Pancreas (tissue), 10 donors: Measurements from ENCODE around the gene RNF43. TPM values are rescaled to one million over a fixed set of nuclear protein-coding genes. Genes with fewer than 3 reads are reported as not detected.

ENCODE experiments used
- ATAC-seq, 4 donors: fragments of 200-7000 bp; cut with Tn5 transposase; one replicate each; pipeline versions ENCODE4 v1.8.0 to v1.9.1; 2020; ENCODE audit warnings: mild to moderate bottlenecking in 4 of 4, moderate library complexity in 4 of 4
- DNase-seq, 6 donors: peaks; one replicate each; pipeline ENCODE4 v3.0.0-alpha.2; 2020
- FAIRE-seq: peaks from 2 replicates; lab custom pipeline; 2012; peaks lifted over from hg19 to GRCh38; lab: Jason Lieb, UNC
- H3K27ac ChIP-seq, 4 donors: fragments of 200-600 bp; sonication (generic); 1 replicate in 3 of 4; 2 replicates in 1 of 4; pipeline versions ENCODE4 v1.5.0 to v1.8.0; 2020
- H3K27me3 ChIP-seq, 4 donors: fragments of 200-600 bp; one replicate each; pipeline ENCODE4 v1.8.0; 2021
- H3K36me3 ChIP-seq, 3 donors: fragments of 200-600 bp; sonication (generic) in 1 of 3; one replicate each; pipeline versions ENCODE4 v1.5.0 to v1.8.0; 2020 to 2021
- H3K4me1 ChIP-seq, 3 donors: fragments of 200-600 bp; one replicate each; pipeline ENCODE4 v1.8.0; 2021
- H3K4me3 ChIP-seq, 4 donors: fragments of 200-600 bp; sonication (generic) in 2 of 4; one replicate each; pipeline versions ENCODE4 v1.5.0 to v1.8.0; 2020 to 2021
- H3K9me3 ChIP-seq, 4 donors: fragments of 200-600 bp; one replicate each; pipeline ENCODE4 v1.8.0; 2021
- CTCF ChIP-seq, 4 donors: fragments of 200-600 bp; sonication (generic) in 3 of 4; IDR thresholded peaks; one replicate each; pipeline versions ENCODE4 v1.5.0 to v1.8.0; 2021; ENCODE audit warnings: antibody characterized with exemption in 4 of 4
- WGBS, 2 donors: extraction: QIAGEN DNeasy Blood & Tissue Kit; methylation state at CpG; one replicate each; pipeline ENCODE4 v1.1.7; 2013; 5-methylcytosine and 5-hydroxymethylcytosine counted together
- intact Hi-C, 3 donors: fragments of 100-400 bp; cut with DNase I; formaldehyde crosslinking; loops; one replicate each; pipeline versions ENCODE4 v1.11.1 to v1.14.2; 2022
- polyA plus RNA-seq, 2 donors: library from polyadenylated mRNA; stranded (reverse); fragments of 200-250 nt; gene quantifications; one replicate each; pipeline ENCODE4 v1.2.3, GENCODE V29; 2013
- total RNA-seq, 6 donors: library from RNA; stranded (reverse); fragmentation: NEBNext Ultra II Directional in 4 of 6; extraction: Animal tissue kit (Norgen Biotek cat#: 25700) in 4 of 6; gene quantifications; one replicate each; pipeline versions ENCODE4 v1.2.1 to v1.2.4, GENCODE V29; 2021 to 2023
- donor health status: healthy with polysubstance abuse.
- donor health status: DM: no; HTN: no; CAD: no; lungs with moderate emphysema.
- donor health status: DM: no; HTN: no; CAD: no.
- donor health status: control.
- donor health status: control.
- donor health status: Bipolar disorder and iron deficiency.
- donor health status: DM: yes; HTN: yes; CAD: no.
- donor health status: DM: no; HTN: no; CAD: no.
- donor health status: DM: no; HTN: no; CAD: no.
- donor health status: DM: yes; HTN: yes; CAD: no.

The RNF43 gene
- total and polyA plus RNA-seq, 8 donors, result 4.5 to 12.5 (median 6.1) TPM

DNA sequence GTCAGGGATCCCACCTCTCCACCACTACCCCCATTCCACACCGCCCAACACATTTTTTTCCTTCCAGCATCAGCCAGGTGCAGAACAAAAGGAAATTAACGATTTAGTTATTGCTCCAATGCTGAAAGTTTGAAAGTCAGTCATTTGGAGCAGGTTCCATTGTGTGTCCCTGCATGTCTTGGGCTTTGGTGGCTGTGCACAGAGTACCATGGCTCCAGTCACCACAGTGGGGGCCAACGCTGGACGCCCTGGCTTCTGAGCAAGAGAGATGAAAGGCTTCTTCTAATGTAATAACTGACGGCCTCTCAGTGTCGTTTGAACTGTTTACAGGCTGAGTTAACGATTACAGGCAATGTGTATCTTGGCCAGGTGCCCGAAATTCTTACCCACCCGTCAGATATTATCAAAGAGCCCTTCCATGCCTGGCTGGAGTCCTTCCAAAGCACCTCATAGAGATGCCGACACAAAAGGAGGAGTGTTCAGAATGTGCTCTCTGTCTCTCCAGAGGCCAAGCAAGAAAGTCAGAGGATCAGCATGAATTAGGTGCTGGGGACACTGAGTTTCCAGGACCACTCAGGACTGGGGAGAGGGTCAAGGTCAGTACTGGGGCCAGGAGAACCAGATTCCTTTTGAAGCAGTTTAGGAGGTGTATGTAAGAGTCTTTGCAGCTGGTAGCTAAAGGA is 25.9 kb downstream of the RNF43 start:
- peak; percentile 92 to 97 (median 96) for ATAC-seq
- Histone ChIP-seq H3K4me1 (peaks cover 17 to 38% (median 33%) of the 10 kb centered on the region in 3 donors), H3K4me3 (no peak overlapping the region), H3K27me3 (no peaks in the 10 kb centered on the region), H3K36me3 (no peaks in the 10 kb centered on the region), H3K9me3 (no peaks in the 10 kb centered on the region), H3K27ac (peak overlapping the region in 2 of 4 donors; percentile 42 to 60)
- DNase-seq, result peak; percentile 76 to 93 (median 91)
- TF ChIP-seq CTCF (IDR thresholded peaks at IDR 0.05), result no peak
- intact Hi-C loops, result no loop called here
- FAIRE-seq, result no peak
- WGBS, 2 donors, result 7 to 10% methylated on average over 10 of the region's 10 CpGs

GRCh38 chr17:58390884-58391283 is 26.4 kb downstream of the RNF43 start:
- ATAC-seq, result peak in 3 of 4 donors; percentile 3 to 4 (median 3)
- peak overlapping the region in 2 of 4 donors; percentile 42 to 60 for H3K27ac ChIP-seq
- H3K27me3 ChIP-seq, result no peaks in the 10 kb centered on the region
- no peak overlapping the region for H3K4me3 ChIP-seq
- intact Hi-C loops, result no loop called here
- TF ChIP-seq CTCF (IDR thresholded peaks at IDR 0.05), result no peak
- H3K4me1 ChIP-seq, result peaks cover 17 to 38% (median 33%) of the 10 kb centered on the region in 3 donors
- no peaks in the 10 kb centered on the region for H3K9me3 ChIP-seq
- no peak for DNase-seq
- no peaks in the 10 kb centered on the region for H3K36me3 ChIP-seq
- WGBS, 2 donors, result 66 to 78% methylated on average over 2 of the region's 2 CpGs
- FAIRE-seq, result no peak

GRCh38 chr17:58388302-58389190 is 28.8 kb downstream of the RNF43 start:
- TF ChIP-seq CTCF (IDR thresholded peaks at IDR 0.05), result no peak
- no peak overlapping the region for H3K4me3 ChIP-seq
- FAIRE-seq, result no peak
- WGBS, 2 donors, result 69 to 75% methylated on average over 3 of the region's 3 CpGs
- H3K27me3 ChIP-seq, result no peaks in the 10 kb centered on the region
- no peak for ATAC-seq
- H3K27ac ChIP-seq, result no peak overlapping the region
- DNase-seq, result no peak
- intact Hi-C loops, result no loop called here
- H3K9me3 ChIP-seq, result no peaks in the 10 kb centered on the region
- H3K36me3 ChIP-seq, result no peaks in the 10 kb centered on the region
- H3K4me1 ChIP-seq, result peaks cover 22 to 58% (median 46%) of the 10 kb centered on the region in 3 donors

GRCh38 chr17:58387834-58388233 is 29.5 kb downstream of the RNF43 start:
- DNase-seq (no peak), FAIRE-seq (no peak), ATAC-seq (peak in 1 of 4 donors; percentile 15)

More at GRCh38 chr17:58387834-58388233, 29.5 kb downstream of the RNF43 start:
- intact Hi-C loops, result no loop called here
- no peaks in the 10 kb centered on the region for H3K36me3 ChIP-seq
- H3K4me1 ChIP-seq, result peaks cover 29 to 66% (median 53%) of the 10 kb centered on the region in 3 donors
- H3K9me3 ChIP-seq, result no peaks in the 10 kb centered on the region
- TF ChIP-seq CTCF (IDR thresholded peaks at IDR 0.05), result no peak
- 53 to 66% methylated on average over 1 of the region's 1 CpG for WGBS, 2 donors
- H3K27me3 ChIP-seq, result no peaks in the 10 kb centered on the region
- H3K4me3 ChIP-seq, result no peak overlapping the region
- no peak overlapping the region for H3K27ac ChIP-seq
